Urinary bladder (tissue), 4 donors: Measurements from ENCODE around the gene SPECC1. TPM values are rescaled to one million over a fixed set of nuclear protein-coding genes. Genes with fewer than 3 reads are reported as not detected.
A peak's percentile ranks its signal among the peaks of the same experiment; 100 is the strongest.
"Not testable (repeated sequence)": the region's sequence is repeated elsewhere in the genome, so short reads cannot be mapped to it uniquely, and the experiment has no call there.

Experiments used
- DNase-seq: peaks from one replicate; pipeline ENCODE4 v3.0.0-alpha.2; 2015; ENCODE audit errors: extremely low spot score
- H3K27ac ChIP-seq: one replicate; pipeline ENCODE4 v1.5.1; 2013; ENCODE audit warnings: low read depth, mild to moderate bottlenecking, moderate library complexity
- H3K36me3 ChIP-seq: one replicate; pipeline ENCODE4 v1.6.1; 2013; ENCODE audit warnings: mild to moderate bottlenecking, moderate library complexity; ENCODE audit not compliant: insufficient read depth
- H3K4me1 ChIP-seq: one replicate; pipeline ENCODE4 v1.6.1; 2013; ENCODE audit warnings: mild to moderate bottlenecking, moderate library complexity; ENCODE audit not compliant: insufficient read depth
- H3K4me3 ChIP-seq: one replicate; pipeline ENCODE4 v1.5.1; 2013; ENCODE audit warnings: low read depth, low read length
- WGBS: extraction: QIAGEN DNeasy Blood & Tissue Kit; methylation state at CpG from one replicate; pipeline ENCODE4 v1.1.7; 2013; 5-methylcytosine and 5-hydroxymethylcytosine counted together
- polyA plus RNA-seq: library from polyadenylated mRNA; stranded (reverse); fragments of 200-250 nt; gene quantifications from one replicate; pipeline ENCODE4 v1.2.3, GENCODE V29; 2013
- total RNA-seq: library from RNA; depleted of rRNA; stranded (reverse); fragments of >200 nt; gene quantifications from one replicate; pipeline ENCODE4 v1.2.3, GENCODE V29; 2014
- donor health status: healthy with polysubstance abuse.
- donor health status: healthy.

The SPECC1 gene
- total and polyA plus RNA-seq, 2 donors: 9.8 to 23.5 TPM

DNA sequence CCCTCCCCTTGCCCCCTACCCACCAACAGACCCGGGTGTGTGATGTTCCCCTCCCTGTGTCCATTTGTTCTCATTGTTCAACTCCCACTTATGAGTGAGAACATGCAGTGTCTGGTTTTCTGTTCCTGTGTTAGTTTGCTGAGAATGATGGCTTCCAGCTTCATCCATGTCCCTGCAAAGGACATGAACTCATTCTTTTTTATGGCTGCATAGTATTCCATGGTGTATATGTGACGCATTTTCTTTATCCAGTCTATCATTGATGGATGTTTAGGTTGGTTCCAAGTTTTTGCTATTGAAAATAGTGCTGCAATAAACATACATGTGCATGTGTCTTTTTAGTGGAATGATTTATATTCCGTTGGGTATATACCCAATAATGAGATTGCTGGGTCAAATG is 91.6 kb downstream of the SPECC1 start:
- not testable (repeated sequence) for H3K4me1 ChIP-seq, H3K36me3 ChIP-seq, DNase-seq, H3K4me3 ChIP-seq, H3K27ac ChIP-seq
- 93% methylated on average over 3 of the region's 3 CpGs for WGBS

DNA sequence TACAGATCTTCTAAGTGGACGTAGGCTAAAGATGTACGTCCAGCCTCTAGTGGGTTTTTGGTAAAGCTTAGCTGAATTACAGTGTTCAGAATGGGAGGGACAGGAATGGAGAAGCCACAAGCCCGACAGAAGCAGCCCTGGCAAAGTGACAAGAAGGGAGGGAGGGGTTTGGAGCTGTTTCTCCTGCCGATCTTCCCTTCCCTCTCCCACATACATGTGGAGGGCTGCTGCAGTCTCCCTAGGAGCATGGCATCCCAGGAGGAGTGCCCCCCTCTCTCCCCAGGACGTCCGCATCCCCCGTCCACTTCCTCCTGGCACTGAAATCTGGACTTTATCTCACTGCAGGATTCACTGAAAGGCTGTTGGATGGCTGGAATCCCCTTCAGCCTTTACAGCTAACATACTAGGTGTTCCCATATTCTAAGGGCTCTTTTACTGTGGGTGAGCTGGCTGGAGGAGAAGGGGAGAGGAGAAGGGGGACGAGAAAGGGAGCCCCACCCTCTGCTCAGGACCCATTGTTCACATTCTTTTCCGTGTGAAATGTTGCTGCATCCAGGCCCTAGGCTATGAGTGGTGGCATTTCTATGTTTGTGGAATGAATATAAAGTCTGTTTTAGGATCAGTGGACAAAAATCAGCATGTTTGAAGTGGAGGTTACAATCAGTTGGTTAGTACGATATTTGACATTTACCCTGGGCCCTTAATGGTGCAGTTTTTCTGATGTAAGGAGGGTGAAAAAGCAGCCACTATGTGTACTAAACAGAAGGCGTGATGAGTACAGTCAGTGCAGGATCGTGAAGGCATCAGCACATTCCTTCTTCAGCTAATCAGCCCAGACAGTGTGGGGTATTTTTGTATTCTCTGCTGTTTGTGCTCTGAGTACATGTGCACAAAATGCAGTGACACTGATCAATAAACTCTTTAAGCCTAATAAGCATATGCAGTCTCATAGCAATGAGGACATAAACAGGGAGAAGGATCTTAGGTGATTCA is 94.6 kb downstream of the SPECC1 start:
- no peak for DNase-seq
- Histone ChIP-seq H3K4me3 (no peak overlapping the region), H3K4me1 (no peaks in the 10 kb centered on the region), H3K36me3 (no peaks in the 10 kb centered on the region), H3K27ac (no peak overlapping the region)
- WGBS: 31% methylated on average over 12 of the region's 12 CpGs

DNA sequence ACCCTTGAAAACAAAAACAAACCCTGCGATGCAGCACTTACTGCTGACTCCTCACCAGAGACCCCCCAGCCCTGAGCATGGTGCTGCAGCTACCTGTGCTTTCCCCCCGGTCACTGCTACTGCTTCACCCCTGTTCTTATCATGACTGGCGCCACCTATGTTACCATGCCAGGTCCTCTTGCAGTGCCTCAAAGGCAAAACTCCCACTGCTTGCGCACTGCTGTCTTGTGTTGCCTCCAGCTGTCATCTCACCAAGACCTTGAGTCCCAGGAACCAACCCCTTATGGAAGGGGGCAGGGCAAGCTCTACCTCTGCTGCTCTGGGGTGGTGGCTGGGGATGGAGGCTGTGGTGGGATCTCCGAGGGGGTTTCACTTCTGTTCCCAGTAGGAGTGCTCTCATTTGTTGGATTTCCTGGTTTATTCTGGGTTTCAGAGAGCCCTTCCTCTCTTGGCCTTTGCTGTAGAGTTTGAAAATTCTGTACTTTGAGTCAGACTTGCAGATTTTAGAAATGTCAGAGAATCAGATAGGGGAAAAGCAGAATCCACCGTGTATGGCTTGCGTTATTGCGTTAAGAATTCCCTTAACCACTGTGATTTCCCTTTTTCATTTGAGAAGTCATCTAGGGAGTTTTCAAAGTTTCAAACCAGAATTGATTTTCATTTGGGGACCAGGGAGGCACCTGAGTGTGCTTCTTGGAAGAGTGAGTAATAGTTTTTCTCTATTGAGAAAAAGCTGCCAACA is 96.6 kb downstream of the SPECC1 start:
- Histone ChIP-seq H3K36me3 (no peaks in the 10 kb centered on the region), H3K4me3 (no peak overlapping the region), H3K4me1 (no peaks in the 10 kb centered on the region), H3K27ac (no peak overlapping the region)
- 80% methylated on average over 8 of the region's 8 CpGs for WGBS
- DNase-seq: no peak

DNA sequence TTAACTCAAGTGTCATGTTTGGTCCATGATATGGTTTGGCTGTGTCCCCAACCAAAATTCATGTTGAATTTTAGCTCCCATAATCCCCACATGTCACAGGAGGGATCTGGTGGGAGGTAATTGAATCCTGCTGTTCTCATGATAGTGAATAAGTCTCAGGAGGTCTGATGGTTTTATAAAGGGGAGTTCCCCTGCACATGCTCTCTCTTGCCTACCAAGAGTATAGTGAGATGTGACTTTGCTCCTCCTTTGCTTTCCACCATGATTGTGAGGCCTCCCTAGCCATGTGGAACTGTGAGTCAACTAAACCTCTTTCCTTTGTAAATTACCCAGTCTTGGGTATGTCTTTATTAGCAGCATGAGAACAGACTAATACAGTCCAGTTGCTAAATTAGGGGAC is 97.3 kb downstream of the SPECC1 start:
- not testable (repeated sequence) for H3K4me3 ChIP-seq, H3K36me3 ChIP-seq, H3K4me1 ChIP-seq, DNase-seq, H3K27ac ChIP-seq

DNA sequence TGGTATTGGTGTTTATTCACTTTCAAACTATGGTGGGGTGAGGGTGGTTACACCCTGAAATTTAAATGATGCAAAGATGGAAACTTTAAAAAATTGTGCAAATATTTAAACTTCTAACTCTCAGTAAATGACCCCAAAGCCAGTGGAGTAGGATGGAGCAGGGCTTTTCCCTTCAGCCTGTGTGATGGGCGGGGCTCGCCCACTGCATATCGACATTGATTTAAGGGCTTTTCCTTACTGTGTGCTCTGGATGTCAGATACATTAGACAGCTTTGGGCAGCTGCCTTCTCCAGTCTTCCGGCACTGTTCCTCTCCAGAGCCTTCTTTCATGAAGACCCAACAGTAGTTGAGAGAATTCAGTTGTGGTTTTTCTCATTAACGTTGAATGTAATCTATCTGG is 99.9 kb downstream of the SPECC1 start:
- no peaks in the 10 kb centered on the region for H3K36me3 ChIP-seq
- 95% methylated on average over 5 of the region's 5 CpGs for WGBS
- DNase-seq: no peak
- H3K27ac ChIP-seq: no peak overlapping the region
- no peak overlapping the region for H3K4me3 ChIP-seq
- no peaks in the 10 kb centered on the region for H3K4me1 ChIP-seq

DNA sequence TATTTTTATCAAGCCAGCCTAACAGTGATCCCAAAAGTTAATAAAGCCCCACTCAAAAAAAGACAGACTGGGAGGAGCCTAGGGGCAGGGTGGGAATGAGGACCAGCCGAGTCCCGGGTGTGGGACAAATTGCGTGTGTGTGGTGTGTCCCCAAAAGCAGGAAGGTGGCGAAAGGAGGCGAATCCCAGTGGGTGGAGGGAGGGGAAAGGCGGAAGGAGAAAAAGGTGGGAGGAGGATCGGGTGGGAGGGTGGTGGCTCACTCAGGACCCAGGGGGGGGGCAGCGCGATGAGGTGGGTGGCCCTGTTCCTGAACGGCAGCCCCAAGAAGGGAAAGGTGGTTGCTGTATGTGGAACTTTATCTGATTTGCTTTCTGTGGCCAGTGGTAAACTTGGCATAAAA is 102.4 kb downstream of the SPECC1 start:
- no peak overlapping the region for H3K4me3 ChIP-seq
- no peak overlapping the region for H3K27ac ChIP-seq
- no peaks in the 10 kb centered on the region for H3K4me1 ChIP-seq
- 77% methylated on average over 10 of the region's 10 CpGs for WGBS
- no peaks in the 10 kb centered on the region for H3K36me3 ChIP-seq
- no peak for DNase-seq

DNA sequence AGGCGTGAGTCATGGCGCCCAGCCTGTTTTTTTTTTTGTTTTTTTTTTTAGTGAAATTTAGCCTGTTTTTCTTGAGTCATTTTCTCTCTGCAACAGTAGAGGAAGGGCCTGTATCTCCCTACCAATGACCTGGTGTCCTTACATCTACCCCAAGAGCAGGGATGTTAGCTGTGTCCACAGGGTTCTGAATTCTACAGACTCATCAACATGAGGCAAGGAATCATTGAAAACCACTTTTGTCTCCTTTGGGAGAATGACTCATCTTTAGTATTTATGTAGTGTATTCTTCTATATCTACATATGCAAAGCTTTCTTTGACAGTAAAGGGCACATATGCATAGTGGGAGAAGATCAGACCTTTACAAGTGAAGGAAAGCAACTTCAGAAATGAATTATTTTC is 105.3 kb downstream of the SPECC1 start:
- no peak overlapping the region for H3K27ac ChIP-seq
- no peaks in the 10 kb centered on the region for H3K4me1 ChIP-seq
- no peaks in the 10 kb centered on the region for H3K36me3 ChIP-seq
- no peak for DNase-seq
- 91% methylated on average over 2 of the region's 2 CpGs for WGBS
- no peak overlapping the region for H3K4me3 ChIP-seq

DNA sequence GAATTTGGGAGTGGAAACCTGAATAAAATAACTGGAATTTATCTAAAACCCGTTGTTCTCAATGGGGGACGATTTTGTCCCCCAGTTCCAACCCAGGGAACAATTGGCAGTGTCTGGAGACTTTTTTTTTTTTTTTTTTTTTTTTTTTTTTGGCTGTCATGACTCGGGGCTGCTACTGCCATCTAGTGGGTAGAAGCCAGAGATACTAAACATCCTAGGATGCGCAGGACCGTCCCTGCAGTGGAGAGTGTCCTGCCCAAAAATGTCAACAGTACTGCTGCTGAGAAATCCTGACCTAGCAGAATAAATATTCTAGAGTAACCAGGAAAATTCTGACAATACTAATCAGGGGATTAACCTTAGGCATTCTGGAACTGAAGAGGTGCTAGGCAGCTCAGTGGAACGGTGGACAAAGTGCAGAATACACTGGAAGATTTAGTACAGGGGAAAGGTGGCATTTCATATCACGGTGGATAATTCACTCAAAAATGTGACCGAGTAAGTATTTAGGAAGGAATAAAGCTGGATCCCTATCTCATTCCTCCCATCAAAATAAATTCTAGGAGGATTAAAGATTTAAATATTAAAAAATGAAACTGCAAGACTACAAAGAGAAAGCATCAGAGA is 107.6 kb downstream of the SPECC1 start:
- no peaks in the 10 kb centered on the region for H3K36me3 ChIP-seq
- DNase-seq: peak; percentile 15
- no peak overlapping the region for H3K27ac ChIP-seq
- 13% methylated on average over 8 of the region's 8 CpGs for WGBS
- H3K4me3 ChIP-seq: no peak overlapping the region
- no peaks in the 10 kb centered on the region for H3K4me1 ChIP-seq

DNA sequence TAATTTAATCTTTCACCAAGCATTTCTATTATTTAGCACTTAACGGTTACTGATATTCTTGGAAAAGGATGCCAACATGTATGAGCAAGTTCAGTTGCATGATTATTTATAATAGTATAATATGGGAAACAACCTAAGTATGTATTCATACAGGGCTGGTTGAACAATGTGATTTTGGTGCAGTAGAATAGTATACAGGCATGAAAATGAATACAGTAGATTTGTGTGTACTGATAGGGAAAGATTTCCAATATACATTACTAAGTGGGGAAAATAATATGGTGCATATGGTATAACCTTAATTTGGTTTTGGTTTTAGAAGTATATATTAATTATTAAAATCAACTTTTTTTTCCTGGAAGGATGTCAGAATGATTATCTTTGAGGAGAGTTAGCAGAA is 109.1 kb downstream of the SPECC1 start:
- DNase-seq: no peak
- Histone ChIP-seq H3K4me3 (no peak overlapping the region), H3K36me3 (no peaks in the 10 kb centered on the region), H3K27ac (no peak overlapping the region), H3K4me1 (no peaks in the 10 kb centered on the region)
- WGBS: 97% methylated on average over 1 of the region's 1 CpG

DNA sequence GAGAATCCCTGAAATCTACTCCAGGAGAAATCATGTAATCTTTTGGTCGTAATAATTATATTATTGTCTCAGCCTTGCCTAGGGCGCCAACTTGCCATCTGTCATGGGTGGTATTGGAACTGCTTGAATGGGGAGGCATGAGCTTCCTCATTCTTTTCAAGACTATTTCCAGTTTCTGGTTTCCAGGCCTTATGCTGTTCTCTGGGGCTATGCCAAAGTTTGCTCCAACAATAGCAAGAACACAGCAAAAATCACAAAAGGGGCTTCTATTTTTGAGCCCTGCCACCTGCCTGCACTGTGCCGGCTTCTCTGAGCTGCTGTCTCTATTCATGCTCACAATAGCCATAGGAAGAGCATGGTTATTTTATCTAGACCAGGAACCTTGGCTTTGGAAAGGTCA is 111.7 kb downstream of the SPECC1 start:
- 61% methylated on average over 3 of the region's 3 CpGs for WGBS
- H3K4me3 ChIP-seq: no peak overlapping the region

DNA sequence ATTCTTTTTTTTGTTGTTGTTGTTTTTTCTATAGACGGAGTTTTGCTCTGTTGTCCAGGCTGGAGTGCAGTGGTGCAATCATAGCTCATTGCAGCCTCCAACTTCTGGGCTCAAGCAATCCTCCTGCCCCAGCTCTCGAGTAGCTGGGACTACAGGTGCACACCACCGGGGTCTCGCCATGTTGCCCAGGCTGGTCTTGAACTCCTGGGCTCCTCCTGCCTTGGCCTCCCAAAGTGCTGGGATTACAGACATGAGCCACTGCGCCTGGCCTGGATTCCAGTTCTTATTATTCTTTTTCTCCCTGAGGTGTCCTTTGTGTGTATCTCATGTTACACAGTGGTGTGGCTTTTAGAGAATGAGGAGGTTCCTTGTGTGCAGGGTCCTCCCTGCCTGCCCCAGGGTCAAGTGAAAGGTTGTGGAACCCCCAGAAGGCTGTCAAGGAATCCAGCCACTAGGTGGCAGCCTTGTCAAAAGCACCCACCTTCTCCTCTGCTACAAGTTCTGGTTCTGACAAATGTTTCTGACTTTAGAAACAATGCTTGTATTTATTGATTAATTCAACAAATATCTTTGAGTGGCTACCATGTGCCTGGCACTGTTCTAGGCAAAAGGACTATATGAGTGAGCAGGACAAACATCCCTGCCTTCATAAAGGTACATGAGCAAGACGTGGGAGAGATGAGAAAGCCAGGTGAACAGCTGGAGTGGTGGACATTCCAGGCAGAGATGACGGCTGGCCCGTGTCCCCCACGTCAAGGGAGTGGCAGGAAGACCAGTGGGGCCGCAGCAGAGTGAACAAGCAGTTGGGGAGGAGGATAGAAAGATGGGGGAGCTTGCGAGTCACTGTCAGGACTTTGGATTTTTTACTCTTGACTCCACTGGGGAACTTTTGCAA is 112.4 kb downstream of the SPECC1 start:
- no peak overlapping the region for H3K27ac ChIP-seq
- H3K4me3 ChIP-seq: no peak overlapping the region
- 47% methylated on average over 11 of the region's 11 CpGs for whole genome bisulfite sequencing
- H3K4me1 ChIP-seq: no peaks in the 10 kb centered on the region
- no peak for DNase-seq
- no peaks in the 10 kb centered on the region for H3K36me3 ChIP-seq

More for the DNA sequence above, 111.7 kb downstream of the SPECC1 start:
- Histone ChIP-seq H3K27ac (no peak overlapping the region), H3K4me1 (no peaks in the 10 kb centered on the region), H3K36me3 (no peaks in the 10 kb centered on the region)
- no peak for DNase-seq

DNA sequence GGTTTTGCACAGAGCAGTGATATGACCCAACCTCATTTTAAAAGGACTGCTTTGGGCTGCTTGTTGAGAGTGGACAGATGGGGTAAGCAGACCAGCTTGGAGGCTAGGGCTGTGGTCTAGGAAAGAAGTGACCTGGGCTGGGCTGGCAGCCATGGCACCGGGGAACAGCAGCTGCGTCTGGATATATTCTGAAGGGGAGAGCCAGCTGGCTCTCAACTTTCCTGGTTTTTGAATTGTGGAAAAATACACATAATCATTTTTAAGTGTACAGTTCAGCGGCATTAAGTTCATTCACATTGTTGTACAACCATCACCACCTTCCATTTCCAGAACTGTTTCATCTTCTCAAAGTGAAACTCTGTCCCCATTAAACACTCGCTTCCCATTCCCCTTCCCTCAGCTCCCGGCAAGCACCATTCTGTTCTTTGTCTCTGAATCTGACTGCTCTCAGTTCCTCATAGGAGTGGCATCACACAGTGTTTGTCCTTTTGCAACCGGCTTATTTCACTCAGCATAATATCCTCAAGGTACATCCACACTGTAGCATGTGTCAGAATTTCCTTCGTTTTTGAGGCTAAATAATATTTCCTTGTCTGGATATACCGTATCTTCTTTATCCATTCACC is 113.2 kb downstream of the SPECC1 start:
- Histone ChIP-seq H3K4me1 (no peaks in the 10 kb centered on the region), H3K36me3 (no peaks in the 10 kb centered on the region), H3K4me3 (no peak overlapping the region), H3K27ac (no peak overlapping the region)
- no peak for DNase-seq
- 75% methylated on average over 8 of the region's 8 CpGs for WGBS

DNA sequence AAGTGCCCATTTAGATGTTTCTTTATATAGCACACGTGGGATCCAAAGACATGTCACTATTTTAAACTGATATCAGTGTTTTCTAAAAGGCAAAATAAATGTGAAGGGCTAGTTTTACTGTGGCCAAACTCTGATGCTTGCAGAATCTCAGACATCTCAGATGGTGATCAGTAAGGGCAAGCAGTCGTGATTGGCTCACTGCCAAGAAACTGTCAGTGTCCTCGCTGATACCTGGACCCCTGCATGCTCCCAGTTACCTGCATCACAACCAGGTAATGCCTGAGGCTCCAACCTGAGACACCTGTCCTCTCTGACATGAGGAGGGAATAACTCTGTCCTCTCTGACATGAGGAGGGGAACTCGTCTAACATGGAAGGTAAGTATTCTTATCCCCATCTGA is 114.0 kb downstream of the SPECC1 start:
- Histone ChIP-seq H3K27ac (no peak overlapping the region), H3K4me3 (no peak overlapping the region), H3K36me3 (no peaks in the 10 kb centered on the region), H3K4me1 (no peaks in the 10 kb centered on the region)
- WGBS: 63% methylated on average over 4 of the region's 4 CpGs
- DNase-seq: no peak
